ENCODE results near the gene C2CD4C.

C2CD4C gene, protein sequence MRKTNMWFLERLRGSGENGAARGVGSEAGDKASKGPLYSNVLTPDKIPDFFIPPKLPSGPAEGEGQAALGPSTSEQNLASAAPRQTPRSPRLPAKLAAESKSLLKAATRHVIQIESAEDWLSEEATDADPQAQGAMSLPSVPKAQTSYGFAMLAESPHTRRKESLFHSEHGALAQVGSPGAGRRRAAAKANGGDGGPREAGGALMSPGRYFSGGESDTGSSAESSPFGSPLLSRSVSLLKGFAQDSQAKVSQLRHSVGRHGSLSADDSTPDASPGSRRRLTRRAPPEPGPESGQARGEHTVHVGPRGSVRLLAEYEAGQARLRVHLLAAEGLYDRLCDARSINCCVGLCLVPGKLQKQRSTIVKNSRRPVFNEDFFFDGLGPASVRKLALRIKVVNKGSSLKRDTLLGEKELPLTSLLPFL

DNA sequence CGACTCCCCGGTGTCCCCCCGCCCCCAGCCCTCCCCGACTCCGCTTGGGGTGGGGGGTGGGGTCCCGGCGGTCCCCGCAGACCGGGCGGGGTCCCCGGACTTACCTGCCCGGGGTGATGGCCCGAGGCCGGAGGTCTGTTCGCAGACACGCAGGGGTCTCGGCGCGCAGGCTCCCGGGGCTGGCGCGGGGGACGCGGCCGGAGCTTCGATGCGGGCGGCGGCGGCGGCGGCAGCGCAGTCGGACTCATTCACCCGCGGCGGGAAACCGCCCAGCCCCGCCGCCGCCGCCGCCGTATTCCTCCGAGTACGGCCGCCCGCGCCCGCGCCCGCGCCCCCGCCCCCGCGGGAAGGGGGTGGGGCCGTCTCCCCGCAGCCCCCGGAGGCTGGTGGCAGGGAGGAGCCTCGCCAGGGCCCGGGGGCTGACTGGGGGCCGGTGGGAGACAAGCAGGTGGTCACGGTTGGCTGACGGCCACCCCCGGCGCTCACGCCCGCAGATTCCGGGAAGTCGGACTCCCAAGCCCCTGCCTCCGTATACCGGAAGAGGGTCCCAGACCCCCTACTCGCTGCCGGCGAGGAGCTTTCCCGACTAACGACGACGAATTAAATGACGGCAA is at the start of gene C2CD4C:
TSS of gene C2CD4C (minus strand) at position 246 of the 614 bp plus-strand sequence. CDS start 786 bp downstream, outside the sequence.
- TF ChIP-seq, protein P1, sequence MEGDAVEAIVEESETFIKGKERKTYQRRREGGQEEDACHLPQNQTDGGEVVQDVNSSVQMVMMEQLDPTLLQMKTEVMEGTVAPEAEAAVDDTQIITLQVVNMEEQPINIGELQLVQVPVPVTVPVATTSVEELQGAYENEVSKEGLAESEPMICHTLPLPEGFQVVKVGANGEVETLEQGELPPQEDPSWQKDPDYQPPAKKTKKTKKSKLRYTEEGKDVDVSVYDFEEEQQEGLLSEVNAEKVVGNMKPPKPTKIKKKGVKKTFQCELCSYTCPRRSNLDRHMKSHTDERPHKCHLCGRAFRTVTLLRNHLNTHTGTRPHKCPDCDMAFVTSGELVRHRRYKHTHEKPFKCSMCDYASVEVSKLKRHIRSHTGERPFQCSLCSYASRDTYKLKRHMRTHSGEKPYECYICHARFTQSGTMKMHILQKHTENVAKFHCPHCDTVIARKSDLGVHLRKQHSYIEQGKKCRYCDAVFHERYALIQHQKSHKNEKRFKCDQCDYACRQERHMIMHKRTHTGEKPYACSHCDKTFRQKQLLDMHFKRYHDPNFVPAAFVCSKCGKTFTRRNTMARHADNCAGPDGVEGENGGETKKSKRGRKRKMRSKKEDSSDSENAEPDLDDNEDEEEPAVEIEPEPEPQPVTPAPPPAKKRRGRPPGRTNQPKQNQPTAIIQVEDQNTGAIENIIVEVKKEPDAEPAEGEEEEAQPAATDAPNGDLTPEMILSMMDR (conservative IDR thresholded peaks at IDR 0.05; ENCODE audit: low read depth, low read length): no peak

DNA sequence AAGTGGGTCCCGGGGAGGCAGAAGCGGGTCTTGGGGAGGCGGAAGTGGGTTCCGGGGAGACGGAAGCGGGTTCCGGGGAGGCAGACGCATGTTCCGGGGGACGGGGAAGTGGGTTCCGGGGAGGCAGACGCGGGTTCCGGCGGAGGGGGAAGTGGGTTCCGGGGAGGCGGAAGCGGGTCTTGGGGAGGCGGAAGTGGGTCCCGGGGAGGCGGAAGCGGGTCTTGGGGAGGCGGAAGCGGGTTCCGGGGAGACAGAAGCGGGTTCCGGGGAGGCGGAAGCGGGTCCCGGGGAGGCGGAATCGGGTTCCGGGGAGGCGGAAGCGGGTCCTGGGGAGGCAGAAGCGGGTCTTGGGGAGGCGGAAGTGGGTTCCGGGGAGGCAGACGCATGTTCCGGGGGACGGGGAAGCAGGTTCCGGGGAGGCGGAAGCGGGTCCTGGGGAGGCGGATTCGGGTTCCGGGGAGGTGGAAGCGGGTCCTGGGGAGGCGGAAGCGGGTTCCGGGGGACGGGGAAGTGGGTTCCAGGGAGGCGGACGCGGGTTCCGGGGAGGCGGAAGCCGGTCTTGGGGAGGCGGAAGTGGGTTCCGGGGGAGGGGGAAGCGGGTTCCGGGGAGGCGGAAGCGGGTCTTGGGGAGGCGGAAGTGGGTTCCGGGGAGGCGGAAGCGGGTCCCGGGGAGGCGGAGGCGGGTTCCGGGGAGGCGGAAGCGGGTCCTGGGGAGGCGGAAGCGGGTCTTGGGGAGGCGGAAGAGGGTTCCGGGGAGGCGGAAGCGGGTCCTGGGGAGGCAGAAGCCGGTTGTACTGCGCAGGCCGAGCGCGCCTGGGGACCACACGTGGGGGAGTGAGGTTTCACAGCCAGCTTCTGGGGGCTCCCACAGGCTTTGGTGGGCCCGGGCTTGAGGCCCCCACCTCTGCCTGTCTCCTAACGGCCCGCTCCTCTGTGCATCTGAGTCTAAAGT is 49.4 kb upstream of the C2CD4C start:
- H3K4me3 ChIP-seq (ENCODE audit: low read length): no peak overlapping the region
- no peak for DNase-seq (ENCODE audit: low read depth)
- TF ChIP-seq, protein P1 (conservative IDR thresholded peaks at IDR 0.05; ENCODE audit: low read depth, low read length): no peak

More for the DNA sequence above, at the start of gene C2CD4C:
- no peak for DNase-seq (ENCODE audit: low read depth)
- H3K4me3 ChIP-seq (ENCODE audit: low read length): peak within 1 kb of the TSS; percentile 27

DNA sequence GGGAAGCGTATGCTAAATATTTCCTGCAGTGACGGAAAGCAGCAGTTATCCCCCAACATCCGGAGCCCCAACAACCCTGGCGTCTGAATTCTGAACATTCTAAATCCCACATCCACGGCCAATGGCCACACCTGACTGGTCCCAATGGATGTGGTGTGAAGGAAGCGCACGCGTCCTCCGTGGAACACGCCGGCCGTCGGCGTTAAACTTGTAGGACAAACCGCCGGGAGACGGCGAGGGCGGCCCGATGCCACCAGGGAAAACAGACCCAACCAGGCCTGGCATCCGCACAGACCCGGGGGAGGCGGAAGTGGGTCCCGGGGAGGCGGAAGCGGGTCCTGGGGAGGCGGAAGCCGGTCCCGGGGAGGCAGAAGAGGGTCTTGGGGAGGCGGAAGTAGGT is 48.7 kb upstream of the C2CD4C start:
- TF ChIP-seq, protein P1 (conservative IDR thresholded peaks at IDR 0.05; ENCODE audit: low read depth, low read length): no peak
- DNase-seq (ENCODE audit: low read depth): no peak
- H3K4me3 ChIP-seq (ENCODE audit: low read length): no peak overlapping the region

DNA sequence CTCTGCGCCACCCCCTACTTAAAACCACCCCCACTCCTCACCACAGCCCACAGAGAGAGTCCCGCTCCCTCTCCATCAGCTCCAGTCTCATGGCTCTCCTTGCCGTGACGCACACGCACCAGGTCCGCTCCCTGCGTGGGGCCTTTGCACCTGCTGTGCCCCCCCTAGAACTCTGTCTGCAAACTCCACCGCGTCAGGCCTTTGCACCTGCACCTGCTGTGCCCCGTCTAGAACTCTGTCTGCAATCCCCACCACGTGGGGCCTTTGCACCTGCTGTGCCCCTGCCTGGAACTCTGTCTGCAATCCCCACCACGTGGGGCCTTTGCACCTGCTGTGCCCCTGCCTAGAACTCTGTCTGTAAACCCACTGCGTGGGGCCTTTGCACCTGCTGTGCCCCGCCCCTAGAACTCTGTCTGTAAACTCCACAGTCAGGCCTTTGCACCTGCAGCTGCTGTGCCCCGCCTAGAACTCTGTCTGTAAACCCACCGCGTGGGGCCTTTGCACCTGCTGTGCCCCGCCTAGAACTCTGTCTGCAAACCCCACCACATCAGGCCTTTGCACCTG is 47.7 kb upstream of the C2CD4C start:
- no peak overlapping the region for H3K4me3 ChIP-seq (ENCODE audit: low read length)
- DNase-seq (ENCODE audit: low read depth): no peak
- TF ChIP-seq, protein P1 (conservative IDR thresholded peaks at IDR 0.05; ENCODE audit: low read depth, low read length): no peak

DNA sequence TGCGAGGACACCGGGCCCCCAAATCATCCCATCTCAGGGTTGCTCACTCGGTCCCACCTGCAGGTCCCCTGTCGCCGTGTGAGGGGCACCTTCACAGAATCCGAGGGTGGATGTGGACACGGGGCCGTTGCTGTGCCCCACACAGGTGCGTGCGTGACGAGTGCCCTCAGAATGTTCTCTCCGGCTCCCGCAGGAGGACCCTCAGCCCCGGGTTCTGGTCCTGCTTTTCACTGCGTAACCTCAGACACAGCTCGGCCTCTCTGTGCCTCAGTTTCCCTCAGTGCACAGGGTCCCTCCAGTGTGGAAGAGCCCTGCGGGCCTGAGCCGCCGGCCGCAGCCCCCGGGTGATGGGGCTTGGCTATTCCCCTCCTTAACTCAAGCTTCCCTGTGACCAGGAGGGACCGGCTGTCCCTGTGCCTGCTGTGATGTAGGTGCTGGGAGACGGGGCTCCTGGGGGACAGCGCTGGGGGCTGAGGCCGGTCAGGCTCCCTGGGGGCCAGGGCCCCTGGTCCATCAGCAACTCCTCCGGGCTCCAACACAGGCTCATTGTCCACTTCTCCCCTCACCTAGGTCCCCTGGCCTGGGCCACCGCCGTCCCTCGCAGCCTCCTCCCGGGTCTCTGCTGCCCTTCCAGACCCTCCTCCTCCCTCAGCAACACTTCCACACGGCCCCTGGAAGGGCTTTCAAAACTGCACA is 47.1 kb upstream of the C2CD4C start:
- TF ChIP-seq, protein P1 (conservative IDR thresholded peaks at IDR 0.05; ENCODE audit: low read depth, low read length): no peak
- no peak overlapping the region for H3K4me3 ChIP-seq (ENCODE audit: low read length)
- DNase-seq (ENCODE audit: low read depth): no peak

DNA sequence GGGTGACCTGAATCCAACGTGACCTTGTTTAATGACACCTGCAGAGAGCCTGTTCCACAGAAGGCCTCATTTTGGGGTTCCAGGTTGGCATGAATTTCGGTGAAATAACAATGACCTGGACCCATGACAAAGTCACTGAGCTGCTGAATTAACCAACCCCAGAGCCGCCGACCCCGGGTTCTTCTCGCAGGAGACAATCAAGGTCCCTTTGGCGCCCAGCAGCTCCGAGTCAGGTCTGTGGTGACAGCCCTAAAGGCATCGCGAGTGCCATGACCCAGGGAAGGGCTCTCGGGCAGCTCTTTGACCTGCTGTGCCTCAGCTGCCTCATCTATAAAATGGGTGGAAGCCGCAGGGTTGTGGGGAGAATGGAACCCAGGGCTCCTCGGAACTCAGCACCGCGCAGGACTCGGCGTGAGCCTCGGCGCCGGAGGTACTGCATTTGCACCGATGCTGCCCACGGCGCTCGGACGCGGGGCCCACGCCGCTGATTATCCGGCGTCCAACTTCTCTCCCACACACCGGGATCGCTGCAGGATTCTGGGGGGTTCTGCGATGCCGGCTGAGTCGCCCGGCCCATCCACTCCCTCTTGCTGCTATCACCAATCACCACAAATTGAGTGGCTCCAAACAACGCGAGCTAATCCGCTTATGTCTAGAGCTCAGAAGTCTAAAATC is 46.2 kb upstream of the C2CD4C start:
- TF ChIP-seq, protein P1 (conservative IDR thresholded peaks at IDR 0.05; ENCODE audit: low read depth, low read length): no peak
- no peak for DNase-seq (ENCODE audit: low read depth)
- no peak overlapping the region for H3K4me3 ChIP-seq (ENCODE audit: low read length)

Measured in retinal pigment epithelial cell (primary cell).